Measurements from ENCODE around the gene ATF5. TPM values are rescaled to one million over a fixed set of nuclear protein-coding genes. Genes with fewer than 3 reads are reported as not detected.
"Not testable (repeated sequence)": the region's sequence is repeated elsewhere in the genome, so short reads cannot be mapped to it uniquely, and the experiment has no call there.

ATF5 gene
- total RNA-seq, 1 donor from 2014 or later = 35.5 TPM

DNA sequence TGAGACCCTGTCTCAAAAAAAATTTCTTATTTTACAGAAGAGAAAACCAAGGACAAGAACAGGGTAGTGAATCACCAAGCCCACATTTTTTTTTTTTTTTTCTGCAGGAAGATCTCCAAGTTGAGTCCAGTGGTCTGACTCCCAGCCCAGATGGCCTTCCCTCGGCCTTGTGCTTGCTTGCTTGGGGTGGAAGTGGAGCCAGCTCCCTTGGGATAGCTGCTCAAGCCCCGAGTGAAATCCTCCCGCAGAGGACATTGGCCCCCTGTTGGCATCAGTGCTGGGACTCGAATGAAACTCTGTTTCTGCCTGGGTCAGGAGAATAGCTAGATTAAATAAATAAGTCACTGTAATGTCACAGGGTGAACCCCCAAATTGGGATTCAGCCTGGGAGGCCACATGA, 9.7 kb downstream of the ATF5 start:
- Histone ChIP-seq H3K4me1 (ENCODE audit: insufficient read depth, low read length) (peaks cover 4% of the 10 kb centered on the region), H2AFZ (ENCODE audit: low read depth, low read length) (no peak overlapping the region), H4K20me1 (ENCODE audit: insufficient read depth, low read length) (no peaks in the 10 kb centered on the region), H3K36me3 (ENCODE audit: insufficient read depth, low read length) (no peaks in the 10 kb centered on the region), H3K27me3 (ENCODE audit: insufficient read depth, low read length) (no peaks in the 10 kb centered on the region), H3K4me2 (ENCODE audit: low read length) (no peak overlapping the region), H3K79me2 (ENCODE audit: insufficient read depth, low read length) (no peaks in the 10 kb centered on the region), H3K27ac (ENCODE audit: low read depth, low read length) (no peak overlapping the region), H3K9ac (ENCODE audit: low read length) (no peak overlapping the region), H3K4me3 (ENCODE audit: insufficient read depth, low read depth, low read length) (no peak overlapping the region), H3K9me3 (ENCODE audit: insufficient read depth, low read depth, low read length) (no peaks in the 10 kb centered on the region)
- Mint-ChIP-seq H3K4me1 (ENCODE audit: low read depth, unreplicated experiment) (no peaks in the 10 kb centered on the region), H3K27me3 (ENCODE audit: low read depth, unreplicated experiment) (peaks cover 6% of the 10 kb centered on the region), H3K4me3 (ENCODE audit: unreplicated experiment) (no peak overlapping the region), H3K9me3 (ENCODE audit: unreplicated experiment) (peaks cover 1% of the 10 kb centered on the region), H3K27ac (ENCODE audit: unreplicated experiment) (no peak overlapping the region), H3K36me3 (ENCODE audit: low read depth, unreplicated experiment) (peaks cover 4% of the 10 kb centered on the region)
- no peak for TF ChIP-seq EZH2 (IDR thresholded peaks at IDR 0.05; ENCODE audit: insufficient read depth, low read length)
- TF ChIP-seq, protein P1, sequence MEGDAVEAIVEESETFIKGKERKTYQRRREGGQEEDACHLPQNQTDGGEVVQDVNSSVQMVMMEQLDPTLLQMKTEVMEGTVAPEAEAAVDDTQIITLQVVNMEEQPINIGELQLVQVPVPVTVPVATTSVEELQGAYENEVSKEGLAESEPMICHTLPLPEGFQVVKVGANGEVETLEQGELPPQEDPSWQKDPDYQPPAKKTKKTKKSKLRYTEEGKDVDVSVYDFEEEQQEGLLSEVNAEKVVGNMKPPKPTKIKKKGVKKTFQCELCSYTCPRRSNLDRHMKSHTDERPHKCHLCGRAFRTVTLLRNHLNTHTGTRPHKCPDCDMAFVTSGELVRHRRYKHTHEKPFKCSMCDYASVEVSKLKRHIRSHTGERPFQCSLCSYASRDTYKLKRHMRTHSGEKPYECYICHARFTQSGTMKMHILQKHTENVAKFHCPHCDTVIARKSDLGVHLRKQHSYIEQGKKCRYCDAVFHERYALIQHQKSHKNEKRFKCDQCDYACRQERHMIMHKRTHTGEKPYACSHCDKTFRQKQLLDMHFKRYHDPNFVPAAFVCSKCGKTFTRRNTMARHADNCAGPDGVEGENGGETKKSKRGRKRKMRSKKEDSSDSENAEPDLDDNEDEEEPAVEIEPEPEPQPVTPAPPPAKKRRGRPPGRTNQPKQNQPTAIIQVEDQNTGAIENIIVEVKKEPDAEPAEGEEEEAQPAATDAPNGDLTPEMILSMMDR (IDR thresholded peaks at IDR 0.05; ENCODE audit: insufficient read depth, low read depth, low read length) = no peak
- FAIRE-seq (no peak), DNase-seq (ENCODE audit: low read depth) (no peak)

DNA sequence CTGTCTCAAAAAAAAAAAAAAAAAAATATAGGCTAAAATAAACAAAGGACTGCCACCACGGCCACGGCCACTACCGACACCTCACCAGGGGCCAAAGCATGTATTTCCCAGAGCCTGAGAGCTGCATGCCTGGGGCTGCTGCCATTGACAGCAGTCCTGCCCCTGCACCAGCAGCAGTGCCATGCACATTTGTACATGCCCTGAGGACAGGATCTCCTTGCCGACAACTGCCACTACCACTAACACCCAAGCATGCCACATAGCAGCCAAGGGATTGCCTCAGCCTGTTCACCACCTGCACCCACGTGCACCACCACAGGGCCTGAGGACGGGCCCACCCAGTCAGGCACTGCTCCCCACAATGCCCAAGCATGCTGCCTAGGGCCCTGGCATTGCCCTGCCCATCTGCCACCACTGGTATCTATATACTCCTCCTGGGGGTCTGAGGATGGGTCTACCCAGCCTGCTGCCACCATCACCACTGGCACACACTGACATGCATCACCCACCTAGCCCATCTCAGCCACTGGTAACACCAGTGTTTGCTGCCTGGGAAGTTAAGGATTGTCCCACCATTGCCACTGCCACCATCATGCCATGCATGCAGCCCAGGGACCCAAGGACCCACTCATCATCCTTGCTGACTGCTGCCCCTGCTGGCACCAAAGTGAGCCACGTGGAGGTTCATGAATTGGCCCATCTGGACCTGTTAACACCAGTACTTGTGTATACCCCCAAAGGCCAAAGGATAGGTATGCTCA, 10.9 kb downstream of the ATF5 start:
- no peaks in the 10 kb centered on the region for H3K36me3 ChIP-seq (ENCODE audit: insufficient read depth, low read length)
- no peak overlapping the region for H3K4me3 Mint-ChIP-seq (ENCODE audit: unreplicated experiment)
- peaks cover 4% of the 10 kb centered on the region for H3K4me1 ChIP-seq (ENCODE audit: insufficient read depth, low read length)
- TF ChIP-seq, protein P1 (IDR thresholded peaks at IDR 0.05; ENCODE audit: insufficient read depth, low read depth, low read length) = no peak
- TF ChIP-seq EZH2 (IDR thresholded peaks at IDR 0.05; ENCODE audit: insufficient read depth, low read length) = no peak
- H3K4me2 ChIP-seq (ENCODE audit: low read length) = no peak overlapping the region
- peaks cover 7% of the 10 kb centered on the region for H3K27me3 Mint-ChIP-seq (ENCODE audit: low read depth, unreplicated experiment)
- H3K9ac ChIP-seq (ENCODE audit: low read length) = no peak overlapping the region
- no peak overlapping the region for H3K27ac ChIP-seq (ENCODE audit: low read depth, low read length)
- DNase-seq (ENCODE audit: low read depth) = no peak
- H3K4me1 Mint-ChIP-seq (ENCODE audit: low read depth, unreplicated experiment) = no peaks in the 10 kb centered on the region
- no peaks in the 10 kb centered on the region for H3K9me3 ChIP-seq (ENCODE audit: insufficient read depth, low read depth, low read length)
- H2AFZ ChIP-seq (ENCODE audit: low read depth, low read length) = no peak overlapping the region
- H3K79me2 ChIP-seq (ENCODE audit: insufficient read depth, low read length) = no peaks in the 10 kb centered on the region
- H4K20me1 ChIP-seq (ENCODE audit: insufficient read depth, low read length) = no peaks in the 10 kb centered on the region
- no peaks in the 10 kb centered on the region for H3K27me3 ChIP-seq (ENCODE audit: insufficient read depth, low read length)
- no peak for FAIRE-seq
- peaks cover 3% of the 10 kb centered on the region for H3K36me3 Mint-ChIP-seq (ENCODE audit: low read depth, unreplicated experiment)
- no peak overlapping the region for H3K4me3 ChIP-seq (ENCODE audit: insufficient read depth, low read depth, low read length)
- no peak overlapping the region for H3K27ac Mint-ChIP-seq (ENCODE audit: unreplicated experiment)
- no peaks in the 10 kb centered on the region for H3K9me3 Mint-ChIP-seq (ENCODE audit: unreplicated experiment)

DNA sequence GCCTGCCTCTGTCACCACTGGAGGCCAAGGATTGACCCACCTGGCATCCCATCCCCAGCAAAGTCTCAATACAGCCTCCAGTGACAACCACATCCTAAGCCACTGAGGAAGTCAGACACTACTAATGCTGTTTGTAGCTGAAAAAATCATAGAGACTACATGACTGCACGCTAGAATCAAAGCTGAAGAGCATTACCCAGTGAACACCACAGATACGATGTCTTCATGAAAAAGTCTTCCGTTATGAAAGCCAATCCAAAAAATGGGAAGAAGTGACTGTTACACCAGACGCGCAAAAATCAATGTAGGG, 11.4 kb downstream of the ATF5 start:
- Histone ChIP-seq H3K9ac (ENCODE audit: low read length) (no peak overlapping the region), H3K79me2 (ENCODE audit: insufficient read depth, low read length) (no peaks in the 10 kb centered on the region), H4K20me1 (ENCODE audit: insufficient read depth, low read length) (no peaks in the 10 kb centered on the region), H3K36me3 (ENCODE audit: insufficient read depth, low read length) (no peaks in the 10 kb centered on the region), H2AFZ (ENCODE audit: low read depth, low read length) (no peak overlapping the region), H3K9me3 (ENCODE audit: insufficient read depth, low read depth, low read length) (no peaks in the 10 kb centered on the region), H3K4me1 (ENCODE audit: insufficient read depth, low read length) (peaks cover 4% of the 10 kb centered on the region), H3K4me2 (ENCODE audit: low read length) (no peak overlapping the region), H3K27ac (ENCODE audit: low read depth, low read length) (no peak overlapping the region), H3K27me3 (ENCODE audit: insufficient read depth, low read length) (no peaks in the 10 kb centered on the region), H3K4me3 (ENCODE audit: insufficient read depth, low read depth, low read length) (no peak overlapping the region)
- peaks cover 3% of the 10 kb centered on the region for H3K36me3 Mint-ChIP-seq (ENCODE audit: low read depth, unreplicated experiment)
- no peaks in the 10 kb centered on the region for H3K9me3 Mint-ChIP-seq (ENCODE audit: unreplicated experiment)
- H3K4me1 Mint-ChIP-seq (ENCODE audit: low read depth, unreplicated experiment) = no peaks in the 10 kb centered on the region
- FAIRE-seq (no peak), DNase-seq (ENCODE audit: low read depth) (no peak)
- TF ChIP-seq EZH2 (IDR thresholded peaks at IDR 0.05; ENCODE audit: insufficient read depth, low read length) = no peak
- TF ChIP-seq, protein P1 (IDR thresholded peaks at IDR 0.05; ENCODE audit: insufficient read depth, low read depth, low read length) = no peak
- H3K4me3 Mint-ChIP-seq (ENCODE audit: unreplicated experiment) = no peak overlapping the region
- H3K27me3 Mint-ChIP-seq (ENCODE audit: low read depth, unreplicated experiment) = peaks cover 7% of the 10 kb centered on the region
- H3K27ac Mint-ChIP-seq (ENCODE audit: unreplicated experiment) = no peak overlapping the region

DNA sequence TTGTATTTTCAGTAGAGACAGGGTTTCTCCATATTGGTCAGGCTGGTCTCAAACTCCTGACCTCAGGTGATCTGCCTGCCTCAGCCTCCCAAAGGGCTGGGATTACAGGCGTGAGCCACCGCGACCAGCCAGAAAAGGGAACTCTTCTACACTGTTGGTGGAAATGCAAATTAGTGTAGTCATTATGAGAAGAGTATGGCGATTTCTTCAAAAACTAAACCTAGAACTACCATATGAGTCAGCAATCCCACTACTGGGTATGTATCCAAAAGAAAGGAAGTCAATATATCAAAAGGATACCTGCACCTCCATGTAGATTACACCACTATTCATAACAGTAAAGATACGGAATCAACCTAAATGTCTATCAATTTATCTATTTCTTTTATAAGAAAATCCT, 15.6 kb downstream of the ATF5 start:
- not testable (repeated sequence) for H3K27ac Mint-ChIP-seq (ENCODE audit: unreplicated experiment); H3K27me3 ChIP-seq (ENCODE audit: insufficient read depth, low read length); H3K27ac ChIP-seq (ENCODE audit: low read depth, low read length); H3K4me3 ChIP-seq (ENCODE audit: insufficient read depth, low read depth, low read length); H3K36me3 Mint-ChIP-seq (ENCODE audit: low read depth, unreplicated experiment); H2AFZ ChIP-seq (ENCODE audit: low read depth, low read length); H3K9me3 Mint-ChIP-seq (ENCODE audit: unreplicated experiment); H3K4me2 ChIP-seq (ENCODE audit: low read length); H4K20me1 ChIP-seq (ENCODE audit: insufficient read depth, low read length); H3K4me1 Mint-ChIP-seq (ENCODE audit: low read depth, unreplicated experiment); FAIRE-seq; H3K79me2 ChIP-seq (ENCODE audit: insufficient read depth, low read length); H3K4me1 ChIP-seq (ENCODE audit: insufficient read depth, low read length); H3K9ac ChIP-seq (ENCODE audit: low read length); H3K9me3 ChIP-seq (ENCODE audit: insufficient read depth, low read depth, low read length); H3K4me3 Mint-ChIP-seq (ENCODE audit: unreplicated experiment); H3K36me3 ChIP-seq (ENCODE audit: insufficient read depth, low read length); DNase-seq (ENCODE audit: low read depth)
- H3K27me3 Mint-ChIP-seq (ENCODE audit: low read depth, unreplicated experiment) = peaks cover 15% of the 10 kb centered on the region

All from astrocyte (in vitro differentiated cells and primary cell).